SK-N-SH treated with all-trans-retinoic acid at 6 μM for 48 hours (cell line): ENCODE measurements around the gene SOX1.

Experiments
- SNAI2 ChIP-seq: fragments of 250-450 bp; sonication (Bioruptor Pico); IDR thresholded peaks from 2 replicates; pipeline ENCODE4 v1.5.0; 2020; ENCODE audit warnings: mild to moderate bottlenecking, moderate library complexity
- ZC3H10 ChIP-seq: fragments of 250-450 bp; sonication (Bioruptor Pico); IDR thresholded peaks from 2 replicates; pipeline ENCODE4 v1.5.1; 2021; ENCODE audit warnings: mild to moderate bottlenecking, moderate library complexity
- ZFP3 ChIP-seq: fragments of 250-450 bp; sonication (Bioruptor Pico); IDR thresholded peaks from 2 replicates; pipeline ENCODE4 v1.5.0; 2020; ENCODE audit warnings: mild to moderate bottlenecking, moderate library complexity
- ZNF565 ChIP-seq: fragments of 450-650 bp; formaldehyde crosslinking; conservative IDR thresholded peaks from 2 replicates; pipeline ENCODE4 v1.5.0; 2020; ENCODE audit warnings: low read depth, mild to moderate bottlenecking, moderate library complexity
- TF ChIP-seq, protein P1 (sequence below): fragments of 250-450 bp; sonication (Bioruptor Pico); IDR thresholded peaks from 2 replicates; pipeline ENCODE4 v1.5.1; 2020; ENCODE audit warnings: low read depth, mild to moderate bottlenecking, moderate library complexity
- TF ChIP-seq, protein P2 (sequence below): fragments of 250-450 bp; sonication (Bioruptor Pico); IDR thresholded peaks from 2 replicates; pipeline ENCODE4 v1.5.1; 2021; ENCODE audit warnings: mild to moderate bottlenecking, moderate library complexity

- no peak for TF ChIP-seq SNAI2
- TF ChIP-seq ZFP3 (CRISPR knock-in tag) = no peak
- TF ChIP-seq ZNF565 (CRISPR knock-in tag) = no peak
- no peak for TF ChIP-seq ZC3H10
- TF ChIP-seq, protein P1, sequence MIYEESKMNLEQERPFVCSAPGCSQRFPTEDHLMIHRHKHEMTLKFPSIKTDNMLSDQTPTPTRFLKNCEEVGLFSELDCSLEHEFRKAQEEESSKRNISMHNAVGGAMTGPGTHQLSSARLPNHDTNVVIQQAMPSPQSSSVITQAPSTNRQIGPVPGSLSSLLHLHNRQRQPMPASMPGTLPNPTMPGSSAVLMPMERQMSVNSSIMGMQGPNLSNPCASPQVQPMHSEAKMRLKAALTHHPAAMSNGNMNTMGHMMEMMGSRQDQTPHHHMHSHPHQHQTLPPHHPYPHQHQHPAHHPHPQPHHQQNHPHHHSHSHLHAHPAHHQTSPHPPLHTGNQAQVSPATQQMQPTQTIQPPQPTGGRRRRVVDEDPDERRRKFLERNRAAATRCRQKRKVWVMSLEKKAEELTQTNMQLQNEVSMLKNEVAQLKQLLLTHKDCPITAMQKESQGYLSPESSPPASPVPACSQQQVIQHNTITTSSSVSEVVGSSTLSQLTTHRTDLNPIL (CRISPR knock-in tag) = no peak
- TF ChIP-seq, protein P2, sequence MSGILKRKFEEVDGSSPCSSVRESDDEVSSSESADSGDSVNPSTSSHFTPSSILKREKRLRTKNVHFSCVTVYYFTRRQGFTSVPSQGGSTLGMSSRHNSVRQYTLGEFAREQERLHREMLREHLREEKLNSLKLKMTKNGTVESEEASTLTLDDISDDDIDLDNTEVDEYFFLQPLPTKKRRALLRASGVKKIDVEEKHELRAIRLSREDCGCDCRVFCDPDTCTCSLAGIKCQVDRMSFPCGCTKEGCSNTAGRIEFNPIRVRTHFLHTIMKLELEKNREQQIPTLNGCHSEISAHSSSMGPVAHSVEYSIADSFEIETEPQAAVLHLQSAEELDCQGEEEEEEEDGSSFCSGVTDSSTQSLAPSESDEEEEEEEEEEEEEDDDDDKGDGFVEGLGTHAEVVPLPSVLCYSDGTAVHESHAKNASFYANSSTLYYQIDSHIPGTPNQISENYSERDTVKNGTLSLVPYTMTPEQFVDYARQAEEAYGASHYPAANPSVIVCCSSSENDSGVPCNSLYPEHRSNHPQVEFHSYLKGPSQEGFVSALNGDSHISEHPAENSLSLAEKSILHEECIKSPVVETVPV = no peak
Observed at GRCh38 chr13:112054616-112055015, 12.3 kb upstream of the SOX1 start.
